Measurements from ENCODE around the gene TMPRSS11F.
"Not testable (repeated sequence)": the region's sequence is repeated elsewhere in the genome, so short reads cannot be mapped to it uniquely, and the experiment has no call there.

TMPRSS11F gene

DNA sequence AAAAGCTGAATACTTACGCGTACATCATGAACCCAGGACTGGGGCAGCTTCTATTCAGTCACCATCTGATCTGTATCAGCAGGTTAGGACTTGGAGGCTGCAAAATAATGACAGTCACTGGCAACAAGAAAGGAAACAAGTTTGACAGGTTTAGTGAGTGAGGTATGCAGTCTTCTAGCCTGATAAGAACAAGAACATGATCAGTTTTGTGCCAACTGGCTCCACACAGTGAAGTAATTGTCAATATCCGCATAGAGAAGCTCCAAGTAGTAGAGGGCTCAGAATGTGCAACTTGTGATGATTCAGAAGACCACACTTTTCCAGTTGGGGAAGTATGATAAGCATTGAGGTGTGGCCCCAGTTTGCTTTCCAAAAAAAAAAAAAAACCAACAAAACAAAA is at the start of gene TMPRSS11F:
TMPRSS11F (minus strand) TSS at position 77 of the 400 bp plus-strand sequence; CDS start at position 28, 49 bp downstream.
- DNase-seq (ENCODE audit: low spot score) = no peak

DNA sequence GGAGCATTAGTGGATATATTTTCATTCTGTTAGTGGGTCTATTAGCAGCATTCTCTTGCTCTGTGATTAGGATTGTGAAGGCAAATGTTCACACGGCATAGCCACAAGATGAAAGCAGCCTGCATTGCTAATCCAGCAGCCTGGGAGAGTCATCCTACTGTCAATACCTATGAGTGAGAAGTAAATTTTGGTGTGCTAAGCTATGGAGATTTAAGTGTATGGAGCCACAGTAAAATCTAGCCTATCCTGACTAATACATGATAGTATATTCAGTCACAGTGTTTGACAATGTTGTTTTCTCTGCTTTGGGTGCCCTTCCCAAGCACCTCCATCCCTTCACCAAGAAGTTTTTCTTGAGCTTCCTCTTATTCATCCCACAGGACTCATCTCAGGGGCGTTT is 47.2 kb upstream of the TMPRSS11F start:
- no peak for DNase-seq (ENCODE audit: low spot score)

DNA sequence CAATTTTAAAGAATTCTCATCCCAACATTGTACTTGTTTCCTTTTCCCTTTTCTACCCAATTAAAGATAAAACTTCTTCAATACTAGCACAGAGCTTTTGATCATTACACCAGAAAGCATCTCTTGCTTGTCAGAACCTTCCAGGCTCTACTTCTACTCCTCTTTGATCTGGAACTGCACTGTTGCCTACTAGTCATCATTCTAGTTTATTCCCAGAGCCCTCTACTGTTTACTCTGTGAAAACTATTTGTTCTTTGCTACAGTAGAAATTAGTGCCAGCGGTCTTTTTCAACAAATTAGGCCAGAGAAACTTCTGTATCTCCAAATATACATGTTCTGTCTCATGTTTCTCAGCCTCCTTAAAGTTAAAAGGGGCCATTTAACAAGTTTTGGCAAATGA is 46.8 kb upstream of the TMPRSS11F start:
- DNase-seq (ENCODE audit: low spot score) = no peak

DNA sequence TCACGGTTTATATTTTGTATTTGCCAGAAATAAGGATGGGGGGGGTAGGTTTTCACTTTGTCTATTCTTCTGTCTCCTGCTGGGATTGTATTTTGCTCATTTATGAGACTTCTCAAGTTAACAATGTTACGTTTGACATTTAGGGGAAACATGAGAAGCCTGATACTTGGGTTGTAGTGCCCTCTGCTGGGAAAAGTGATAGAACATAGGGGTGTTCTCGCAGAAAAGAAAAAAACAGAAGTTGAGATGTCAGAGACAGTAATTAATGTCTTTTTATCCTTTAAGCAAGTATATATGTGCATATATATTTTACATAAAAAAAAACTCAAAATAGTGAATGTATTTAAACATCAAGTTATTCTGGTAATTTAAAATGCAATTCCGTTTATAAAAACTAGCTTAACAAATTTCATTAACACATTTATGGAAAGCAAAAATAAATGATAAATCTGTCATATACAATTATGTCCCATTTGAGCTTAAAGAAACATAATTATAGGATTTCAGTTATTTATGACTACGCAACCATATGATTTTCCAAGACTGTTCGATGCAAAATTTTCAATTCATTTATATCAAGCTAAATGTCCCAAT is 46.0 kb upstream of the TMPRSS11F start:
- no peak for DNase-seq (ENCODE audit: low spot score)

DNA sequence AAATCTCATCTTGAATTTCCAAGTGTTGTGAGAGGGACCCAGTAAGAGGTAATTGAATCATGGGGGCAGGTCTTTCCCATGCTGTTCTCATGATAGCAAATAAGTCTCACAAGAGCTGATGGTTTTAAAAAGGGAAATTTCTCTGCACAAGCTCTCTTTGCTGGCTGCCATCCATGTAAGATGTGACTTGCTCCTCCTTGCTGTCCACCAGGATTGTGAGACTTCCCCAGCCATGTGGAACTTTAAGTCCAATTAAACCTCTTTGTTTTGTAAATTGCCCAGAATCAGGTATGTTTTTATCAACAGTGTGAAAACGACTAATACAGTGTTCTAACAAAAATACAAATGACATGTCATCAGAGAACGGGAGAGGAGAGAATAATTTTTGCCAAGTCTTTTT is 44.7 kb upstream of the TMPRSS11F start:
- DNase-seq (ENCODE audit: low spot score) = not testable (repeated sequence)

DNA sequence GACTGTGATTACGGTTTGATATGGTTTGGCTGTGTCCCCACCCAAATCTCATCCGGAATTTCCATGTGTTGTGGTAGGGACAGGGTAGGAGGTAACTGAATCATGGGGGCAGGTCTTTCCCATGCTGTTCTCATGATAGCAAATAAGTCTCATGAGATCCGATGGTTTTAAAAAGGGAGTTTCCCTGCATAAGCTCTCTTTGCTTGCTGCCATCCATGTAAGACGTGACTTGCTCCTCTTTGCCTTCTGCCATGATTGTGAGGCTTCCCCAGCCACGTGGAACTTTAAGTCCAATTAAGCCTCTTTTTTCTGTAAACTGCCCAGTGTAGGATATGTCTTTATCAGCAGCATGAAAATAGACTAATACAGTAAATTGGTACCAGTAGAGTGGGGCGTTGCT is 42.5 kb upstream of the TMPRSS11F start:
- not testable (repeated sequence) for DNase-seq (ENCODE audit: low spot score)

DNA sequence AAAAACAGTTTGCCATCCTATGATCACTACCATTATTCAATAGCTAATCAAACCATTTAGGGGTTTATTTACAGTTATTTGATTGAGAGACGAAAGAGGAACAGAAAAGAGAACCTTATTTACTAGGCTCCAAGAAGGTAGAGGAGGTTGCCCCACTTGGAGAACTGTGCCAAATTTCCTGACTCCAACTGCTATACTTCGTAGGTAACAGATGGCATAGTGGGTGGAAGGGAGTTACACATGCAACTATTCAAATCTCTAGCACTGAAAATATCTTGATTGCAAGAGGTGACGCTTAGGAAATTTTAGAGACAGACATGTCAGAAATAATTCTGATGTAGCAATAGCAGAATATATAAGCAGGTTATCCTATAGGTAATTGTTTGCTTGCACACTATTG is 38.0 kb upstream of the TMPRSS11F start:
- DNase-seq (ENCODE audit: low spot score) = no peak

DNA sequence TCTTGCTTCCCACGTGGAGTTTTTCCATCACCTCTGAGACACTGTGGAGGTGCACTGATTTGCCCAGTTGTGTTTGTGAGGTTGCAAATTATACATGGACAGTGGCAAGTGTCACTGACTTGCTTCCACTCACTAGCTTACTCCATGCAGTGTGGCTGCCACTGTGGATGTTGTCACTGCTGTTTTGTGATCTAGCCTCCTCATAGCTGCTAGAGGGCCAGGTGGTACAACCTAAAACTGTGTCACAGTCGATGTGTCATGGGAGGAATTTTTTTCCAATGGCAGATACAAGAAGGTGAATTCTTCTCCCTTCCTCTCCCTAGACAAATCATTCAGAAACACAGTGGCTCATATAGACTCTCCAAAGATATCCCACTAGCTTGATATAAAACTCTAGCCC is 37.5 kb upstream of the TMPRSS11F start:
- no peak for DNase-seq (ENCODE audit: low spot score)

DNA sequence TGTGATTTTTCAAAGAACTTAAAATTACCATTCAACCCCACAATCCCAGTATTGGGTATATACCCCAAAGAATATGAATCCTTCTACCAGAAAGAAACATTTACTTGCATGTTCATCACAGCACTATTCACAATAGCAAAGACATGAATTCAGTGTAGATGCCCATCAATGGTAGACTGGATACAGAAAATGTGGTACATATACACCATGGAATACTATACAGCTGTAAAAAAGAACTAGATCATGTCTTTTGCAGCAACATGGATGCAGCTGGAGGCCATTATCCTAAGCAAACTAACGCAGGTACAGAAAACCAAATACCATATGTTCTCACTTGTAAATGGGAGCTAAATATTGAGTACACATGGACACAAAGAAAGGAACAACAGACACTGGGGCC is 34.1 kb upstream of the TMPRSS11F start:
- no peak for DNase-seq (ENCODE audit: low spot score)

DNA sequence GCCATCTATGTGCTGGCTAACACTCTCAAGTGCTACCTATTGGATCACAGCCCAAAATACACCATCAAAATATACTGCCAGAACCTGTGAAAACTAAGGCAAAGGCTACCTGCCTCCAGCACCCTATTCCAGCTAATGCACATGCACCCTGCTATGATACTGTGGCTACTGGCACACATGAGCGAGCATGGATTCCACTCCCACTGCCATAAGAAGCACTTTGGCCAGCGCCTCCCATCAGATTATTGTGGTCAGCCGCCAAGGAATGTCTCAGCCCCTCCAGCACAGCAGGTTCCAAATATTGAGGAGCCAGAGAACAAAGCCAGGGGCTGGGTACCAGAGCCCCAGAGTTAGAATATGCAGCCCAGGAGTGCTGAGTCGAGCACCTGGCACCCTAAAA is 32.5 kb upstream of the TMPRSS11F start:
- no peak for DNase-seq (ENCODE audit: low spot score)

DNA sequence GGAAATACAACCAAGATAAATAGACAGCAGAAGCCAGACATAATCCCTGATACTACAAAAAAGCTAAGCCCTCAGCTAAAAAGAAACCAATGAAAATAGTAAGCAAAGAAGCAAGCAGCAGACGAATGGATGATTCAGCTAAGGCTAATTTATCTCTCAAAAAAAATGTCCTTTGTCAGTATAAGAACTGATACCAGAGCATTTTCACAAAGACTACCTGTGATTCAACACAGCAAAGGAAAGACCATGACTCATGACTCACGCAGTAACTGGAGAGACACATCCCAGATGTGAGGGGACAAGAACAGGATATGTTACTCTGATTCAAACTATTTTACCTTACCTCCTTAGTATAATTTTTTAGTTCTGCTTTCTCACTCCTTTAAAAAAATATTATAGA is 22.7 kb upstream of the TMPRSS11F start:
- DNase-seq (ENCODE audit: low spot score) = no peak

DNA sequence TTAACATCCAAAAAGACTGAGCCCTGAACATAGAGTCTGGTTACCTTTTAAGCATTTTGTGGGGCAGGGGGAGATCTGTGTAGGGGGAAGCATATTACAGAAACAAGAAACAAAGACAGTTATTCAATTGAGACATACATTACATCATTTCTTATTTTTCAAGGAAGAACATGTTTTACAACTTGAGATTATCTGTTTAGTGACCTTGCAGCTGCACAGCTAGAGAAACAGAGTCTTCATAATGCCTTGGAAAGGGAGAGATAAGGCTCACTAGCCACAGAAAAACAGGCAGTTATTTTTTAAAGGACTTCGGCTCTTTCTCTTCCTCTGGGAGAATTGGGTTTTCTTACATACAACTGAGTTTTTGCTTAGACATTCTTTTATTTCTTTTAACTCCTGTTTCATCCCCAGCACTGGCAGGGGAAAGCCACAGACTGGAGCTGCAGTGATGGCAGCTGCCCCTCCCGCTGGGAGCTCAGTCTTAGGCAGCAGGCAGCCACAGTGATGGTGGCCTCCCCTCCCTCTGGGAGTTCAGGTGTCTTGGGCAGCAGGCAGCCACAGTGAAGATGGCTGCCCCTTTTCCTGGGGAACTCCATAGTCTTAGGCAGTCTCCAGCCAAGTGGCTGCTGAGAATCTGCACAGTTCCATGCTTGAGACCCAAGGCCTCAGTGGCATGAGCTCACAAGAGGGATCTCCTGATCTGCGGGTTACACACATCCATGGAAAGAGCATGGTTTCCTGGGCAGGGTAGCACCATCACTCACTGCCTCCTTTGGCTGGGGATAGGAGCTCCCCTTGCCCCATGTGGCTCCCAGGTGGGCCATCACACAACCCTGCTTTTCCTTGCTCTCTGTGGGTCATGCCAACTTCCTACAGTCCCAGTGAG is 19.4 kb upstream of the TMPRSS11F start:
- no peak for DNase-seq (ENCODE audit: low spot score)

DNA sequence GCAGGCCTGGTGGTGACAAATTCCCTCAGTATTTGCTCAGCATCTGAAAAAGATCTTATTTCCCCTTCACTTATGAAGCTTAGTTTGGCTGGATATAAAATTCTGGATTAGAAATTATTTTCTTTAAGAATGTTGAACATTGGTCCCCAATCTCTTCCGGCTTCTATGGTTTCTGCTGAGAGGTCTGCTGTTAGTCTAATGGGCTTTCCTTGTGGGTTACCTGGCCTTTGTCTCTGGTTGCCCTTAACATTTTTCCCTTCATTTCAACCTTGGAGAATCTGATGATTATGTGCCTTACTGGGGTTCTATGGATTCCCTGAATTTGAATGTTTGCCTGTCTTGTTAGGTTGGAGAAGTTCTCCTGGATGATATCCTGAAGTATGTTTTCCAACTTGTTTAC is 17.4 kb upstream of the TMPRSS11F start:
- DNase-seq (ENCODE audit: low spot score) = no peak

DNA sequence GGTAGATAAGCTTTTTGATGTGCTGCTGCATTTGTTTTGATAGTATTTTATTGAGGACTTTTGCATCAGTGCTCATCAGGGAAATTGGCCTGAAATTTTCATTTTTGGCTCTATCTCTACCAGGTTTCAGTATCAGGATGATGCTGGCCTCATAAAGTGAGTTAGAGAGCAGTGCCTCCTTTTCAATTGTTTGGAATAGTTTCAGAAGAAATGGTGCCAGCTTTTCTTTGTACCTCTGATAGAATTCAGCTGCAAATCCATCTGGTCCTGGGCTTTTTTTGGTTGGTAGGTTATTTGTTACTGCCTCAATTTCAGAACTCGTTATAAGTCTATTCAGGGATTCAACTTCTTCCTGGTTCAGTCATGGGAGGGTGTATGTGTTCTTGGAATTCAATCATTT is 15.6 kb upstream of the TMPRSS11F start:
- DNase-seq (ENCODE audit: low spot score) = no peak

DNA sequence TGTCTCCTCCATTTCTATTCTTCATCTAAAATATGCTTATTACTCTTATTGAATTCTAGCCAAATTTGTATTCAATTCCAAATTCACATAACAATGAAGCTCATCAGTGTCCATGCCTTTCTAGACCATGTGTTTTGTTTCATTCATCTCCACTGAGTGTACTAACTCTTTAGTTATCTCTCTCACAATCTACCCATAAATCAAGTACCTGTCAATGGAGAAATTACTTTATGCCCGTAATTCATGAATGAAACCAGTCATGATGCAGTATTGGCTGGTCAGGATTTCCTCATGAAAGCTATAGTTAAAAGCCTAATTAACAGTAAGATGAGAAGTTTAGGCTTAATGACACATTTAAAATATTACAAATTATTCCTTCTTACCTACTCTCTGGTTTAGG is 12.2 kb upstream of the TMPRSS11F start:
- no peak for DNase-seq (ENCODE audit: low spot score)

DNA sequence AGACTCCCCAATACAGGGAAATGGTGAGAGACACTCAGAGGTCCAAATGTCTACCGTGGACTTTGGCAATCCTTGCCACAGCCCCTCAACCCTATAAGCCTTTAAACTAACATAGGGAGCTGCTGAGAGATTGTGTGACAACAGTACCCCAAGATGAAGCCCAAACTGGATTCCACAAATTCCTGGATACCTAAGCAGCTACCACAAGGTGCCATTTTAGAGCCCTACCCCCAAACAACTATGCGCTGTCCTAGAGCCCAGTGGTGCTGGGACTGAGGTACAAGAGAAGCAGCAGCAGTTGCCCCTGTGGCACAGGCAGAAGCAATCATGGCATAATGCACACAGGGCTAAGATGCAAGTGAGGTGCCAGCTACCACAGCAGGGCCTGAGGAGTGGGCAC is 2.7 kb upstream of the TMPRSS11F start:
- DNase-seq (ENCODE audit: low spot score) = no peak

DNA sequence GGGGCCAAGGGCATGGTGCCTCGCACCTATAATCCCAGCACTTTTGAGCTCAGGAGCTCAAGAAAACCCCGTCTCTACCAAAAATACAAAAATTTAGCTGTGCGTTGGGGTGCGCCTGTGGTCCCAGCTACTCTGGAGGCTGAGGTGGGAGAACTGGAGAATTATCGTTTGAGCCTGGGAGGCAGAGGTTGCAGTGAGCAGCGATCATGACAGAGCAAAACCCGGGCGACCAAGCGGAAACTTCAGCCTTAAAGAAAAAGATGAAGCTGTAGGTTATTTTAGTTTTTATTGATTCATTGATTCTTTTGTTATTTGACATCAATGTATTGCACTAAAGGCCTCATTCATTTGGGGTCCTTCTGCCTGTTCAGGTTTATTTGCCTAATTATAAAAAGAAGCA is 5.4 kb downstream of the TMPRSS11F start:
- no peak for DNase-seq (ENCODE audit: low spot score)

DNA sequence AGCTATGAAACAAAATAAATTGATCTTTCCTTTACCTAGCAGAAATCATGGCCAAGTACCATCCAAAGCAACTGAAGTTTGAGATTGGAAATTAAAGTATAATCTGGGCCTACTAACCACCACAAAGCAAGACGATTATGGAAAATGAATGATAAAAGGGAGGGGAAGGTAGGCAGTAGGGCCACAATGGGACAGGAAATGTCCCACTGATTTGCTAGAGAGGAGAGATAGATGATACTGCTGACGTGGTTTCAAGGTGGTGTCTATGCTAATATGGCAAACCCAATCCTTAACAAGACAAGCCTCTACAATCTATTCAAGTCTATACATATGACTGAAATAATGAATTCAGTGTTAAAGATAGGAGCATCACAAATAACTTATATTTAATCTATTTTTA is 6.1 kb downstream of the TMPRSS11F start:
- DNase-seq (ENCODE audit: low spot score) = no peak

DNA sequence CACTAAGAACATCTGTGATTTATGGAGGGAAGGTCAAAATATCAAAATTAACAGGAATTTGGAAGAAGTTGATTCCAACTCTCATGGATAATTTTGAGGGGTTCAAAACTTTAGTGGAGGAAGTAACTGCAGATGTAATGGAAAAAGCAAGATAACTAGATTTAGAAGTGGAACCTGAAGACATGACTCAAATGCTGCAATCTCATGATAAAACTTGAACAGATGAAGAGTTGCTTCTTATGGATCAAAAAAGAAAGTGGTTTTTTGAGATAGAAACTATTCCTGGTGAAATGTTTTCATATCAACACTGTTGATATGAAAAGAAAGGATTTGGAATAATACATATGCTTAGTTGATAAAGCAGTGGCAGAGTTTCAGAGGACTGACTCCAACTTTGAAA is 9.7 kb downstream of the TMPRSS11F start:
- DNase-seq (ENCODE audit: low spot score) = no peak

DNA sequence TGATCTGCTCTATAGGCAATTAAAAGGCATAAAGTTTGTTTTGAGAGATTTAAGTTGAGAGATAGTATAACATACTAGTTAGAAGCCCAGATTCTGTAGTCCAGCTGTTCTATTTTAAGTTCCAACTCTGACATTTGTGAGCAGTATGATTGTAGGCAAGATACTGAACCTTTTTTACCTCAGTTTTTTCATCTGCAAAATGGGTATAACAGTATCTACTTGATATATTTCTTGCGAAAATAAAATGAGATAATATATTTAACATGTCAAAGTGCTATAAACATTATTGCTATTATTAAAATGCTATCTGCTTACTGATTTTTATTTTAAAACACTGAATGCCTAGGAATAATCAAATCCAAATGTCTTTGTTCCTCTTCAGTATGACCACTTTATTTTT is 19.2 kb downstream of the TMPRSS11F start:
- no peak for DNase-seq (ENCODE audit: low spot score)

DNA sequence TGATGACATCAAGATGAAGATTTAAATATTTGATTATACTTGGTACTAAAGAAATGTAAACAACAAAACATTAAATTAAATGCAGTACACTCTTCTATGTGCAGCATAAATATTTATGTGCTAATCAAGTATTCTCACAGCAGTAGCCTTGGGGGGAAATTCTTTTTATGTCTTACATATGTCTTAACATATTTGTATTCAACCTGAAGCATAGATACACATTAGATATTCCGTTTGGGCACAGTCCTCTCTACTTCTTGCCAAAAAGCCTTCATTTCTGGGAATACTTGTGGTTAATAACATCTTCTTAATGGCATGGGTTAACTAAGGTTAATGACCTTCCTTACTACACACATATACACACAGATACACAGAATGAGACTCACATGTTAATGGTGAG is 19.8 kb downstream of the TMPRSS11F start:
- DNase-seq (ENCODE audit: low spot score) = no peak

DNA sequence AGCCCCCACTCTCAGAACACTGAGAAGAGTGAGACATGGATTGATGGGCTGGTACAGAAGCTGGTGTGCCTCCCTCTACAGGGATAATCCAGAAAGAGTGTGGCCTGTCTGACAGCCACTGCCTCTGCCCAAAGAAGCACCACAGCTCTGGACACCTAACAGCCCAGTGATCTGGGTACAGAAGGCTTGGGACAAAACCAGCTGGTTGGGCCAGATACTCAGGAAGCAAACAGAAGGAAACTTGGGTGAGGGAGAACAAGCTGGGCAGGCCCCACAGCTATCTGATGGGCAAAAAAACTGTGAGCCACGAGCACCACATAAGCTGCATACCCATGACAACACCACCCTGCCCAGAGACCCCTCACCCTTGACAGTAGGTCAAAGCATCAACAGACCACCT is 46.9 kb downstream of the TMPRSS11F start:
- no peak for DNase-seq (ENCODE audit: low spot score)

DNA sequence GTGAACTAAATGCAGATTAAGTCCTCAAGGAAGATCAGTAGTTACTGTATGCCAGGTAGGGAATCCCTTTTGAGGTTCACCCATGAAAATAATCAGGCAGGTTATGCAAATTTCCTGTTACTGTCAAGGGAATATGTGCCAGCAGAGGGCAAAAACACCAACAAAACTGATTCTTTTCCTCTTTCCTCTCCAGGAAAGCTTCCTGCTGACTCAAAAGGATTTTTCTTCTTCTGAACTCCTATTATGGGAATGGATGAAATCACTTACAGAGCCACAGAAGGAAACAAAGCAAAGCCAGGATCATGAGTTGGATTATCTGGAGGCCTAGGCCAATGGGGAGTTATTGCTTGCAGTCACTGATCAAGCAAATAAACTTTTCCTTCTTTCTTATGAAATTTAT is 49.7 kb downstream of the TMPRSS11F start:
- no peak for DNase-seq (ENCODE audit: low spot score)

DNA sequence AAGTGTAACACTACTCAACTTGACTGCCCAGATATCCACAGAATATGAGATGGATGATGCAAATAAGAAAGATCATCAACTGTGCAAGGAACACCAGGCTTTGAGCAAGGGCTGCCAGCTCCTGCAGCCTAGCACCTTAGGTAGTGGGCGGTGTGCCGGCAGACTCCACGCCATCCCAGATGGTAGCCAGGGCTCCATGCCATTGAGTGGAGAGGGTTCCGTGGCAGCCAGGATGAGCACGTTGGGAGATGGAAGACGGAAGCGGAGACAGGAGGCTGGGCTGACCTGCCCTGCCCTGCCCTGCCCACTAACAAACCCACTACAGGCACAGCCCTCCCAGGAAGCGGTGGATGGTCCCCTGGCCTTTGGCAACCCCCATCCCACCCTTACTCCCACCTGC is 51.9 kb downstream of the TMPRSS11F start:
- no peak for DNase-seq (ENCODE audit: low spot score)
